ENCODE results near the gene PAX3.

- TF ChIP-seq CTCF (IDR thresholded peaks at IDR 0.05) (peak in 2 of 3 donors; percentile 12 to 35), POLR2A (IDR thresholded peaks at IDR 0.05) (no peak)
Measured at GRCh38 chr2:222318026-222318711, 19.4 kb upstream of the PAX3 start.

Measured in breast epithelium (tissue), 3 donors.